ENCODE data around the gene PELO. TPM values are rescaled to one million over a fixed set of nuclear protein-coding genes. Genes with fewer than 3 reads are reported as not detected.

The PELO gene
- total RNA-seq, 4 donors from 2014 or later: 16.5 to 35.8 (median 24.6) TPM

DNA sequence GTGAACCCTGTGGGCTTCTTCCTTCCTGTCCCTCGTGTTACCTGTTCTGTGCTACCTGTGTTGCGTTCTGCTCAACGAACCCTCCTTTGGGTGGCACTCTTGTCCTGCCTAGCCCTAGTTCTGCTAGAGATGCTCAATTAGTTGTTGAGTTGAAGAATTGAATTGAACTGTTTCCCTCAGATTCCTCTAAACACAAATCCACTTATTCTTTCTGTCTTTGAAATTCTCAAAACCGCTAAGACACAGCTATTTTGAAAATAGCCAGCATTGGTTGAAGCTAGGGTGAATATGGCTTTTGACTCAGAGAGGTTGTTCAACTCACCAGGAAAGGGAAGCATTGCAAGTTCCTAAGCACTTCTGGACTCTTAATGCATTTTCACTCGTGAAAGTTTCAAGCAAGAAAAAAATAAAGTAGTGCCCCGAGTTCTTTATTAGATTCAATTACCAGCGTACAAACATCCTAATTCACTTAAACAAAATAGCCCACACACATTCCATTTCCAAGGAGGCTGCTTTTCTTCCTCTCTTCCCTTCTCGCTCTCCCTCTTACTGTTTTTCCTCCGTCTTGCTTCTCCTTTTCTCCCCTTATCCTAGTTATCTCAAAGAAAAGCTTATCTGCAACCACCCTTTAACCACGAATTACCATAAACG, 642 bp upstream of the PELO start:
- H3K4me3 ChIP-seq: peak overlapping the region; percentile 51 to 59
- no peaks in the 10 kb centered on the region for H3K27me3 ChIP-seq
- intact Hi-C loops (cut with DNase I; ENCODE audit: low total_unique reads): loop anchor here (5.0 kb wide), 1 partner anchor 130 kb away; no protein-coding TSS in a partner anchor
- peak; percentile 27 to 55 for DNase-seq
- peak overlapping the region; percentile 96 for H3K27ac ChIP-seq
- H3K9me3 ChIP-seq: no peaks in the 10 kb centered on the region
- H3K36me3 ChIP-seq: no peaks in the 10 kb centered on the region
- H3K4me1 ChIP-seq: no peaks in the 10 kb centered on the region
- TF ChIP-seq, protein P1, sequence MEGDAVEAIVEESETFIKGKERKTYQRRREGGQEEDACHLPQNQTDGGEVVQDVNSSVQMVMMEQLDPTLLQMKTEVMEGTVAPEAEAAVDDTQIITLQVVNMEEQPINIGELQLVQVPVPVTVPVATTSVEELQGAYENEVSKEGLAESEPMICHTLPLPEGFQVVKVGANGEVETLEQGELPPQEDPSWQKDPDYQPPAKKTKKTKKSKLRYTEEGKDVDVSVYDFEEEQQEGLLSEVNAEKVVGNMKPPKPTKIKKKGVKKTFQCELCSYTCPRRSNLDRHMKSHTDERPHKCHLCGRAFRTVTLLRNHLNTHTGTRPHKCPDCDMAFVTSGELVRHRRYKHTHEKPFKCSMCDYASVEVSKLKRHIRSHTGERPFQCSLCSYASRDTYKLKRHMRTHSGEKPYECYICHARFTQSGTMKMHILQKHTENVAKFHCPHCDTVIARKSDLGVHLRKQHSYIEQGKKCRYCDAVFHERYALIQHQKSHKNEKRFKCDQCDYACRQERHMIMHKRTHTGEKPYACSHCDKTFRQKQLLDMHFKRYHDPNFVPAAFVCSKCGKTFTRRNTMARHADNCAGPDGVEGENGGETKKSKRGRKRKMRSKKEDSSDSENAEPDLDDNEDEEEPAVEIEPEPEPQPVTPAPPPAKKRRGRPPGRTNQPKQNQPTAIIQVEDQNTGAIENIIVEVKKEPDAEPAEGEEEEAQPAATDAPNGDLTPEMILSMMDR (IDR thresholded peaks at IDR 0.05): peak; percentile 53 to 75 (median 58)
- TF ChIP-seq POLR2A (IDR thresholded peaks at IDR 0.05): no peak

DNA sequence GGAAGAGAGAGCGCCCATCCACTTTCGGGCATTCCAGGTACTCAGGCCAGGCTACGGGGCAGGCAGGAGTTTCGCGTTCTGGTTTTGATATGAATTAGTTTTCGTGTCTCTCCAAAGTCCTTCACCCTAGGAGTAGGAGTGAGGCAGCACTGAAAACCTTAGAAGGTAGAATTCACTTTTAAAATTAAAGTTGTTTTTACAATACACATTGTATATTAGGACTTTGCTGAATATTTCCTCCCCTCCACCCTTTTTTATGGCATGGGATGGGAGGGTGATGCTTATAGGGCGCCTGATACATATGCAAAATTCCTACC, 747 bp downstream of the PELO start:
- Histone ChIP-seq H3K27me3 (no peaks in the 10 kb centered on the region), H3K4me1 (peaks cover 0 to 2% of the 10 kb centered on the region in 2 donors), H3K27ac (peak overlapping the region; percentile 96), H3K4me3 (peak overlapping the region; percentile 51 to 59), H3K36me3 (no peaks in the 10 kb centered on the region), H3K9me3 (no peaks in the 10 kb centered on the region)
- no peak for DNase-seq
- TF ChIP-seq, protein P1 (IDR thresholded peaks at IDR 0.05): no peak
- TF ChIP-seq POLR2A (IDR thresholded peaks at IDR 0.05): no peak
- intact Hi-C loops (cut with DNase I; ENCODE audit: low total_unique reads): loop anchor here (5.0 kb wide), 1 partner anchor 129 kb away; no protein-coding TSS in a partner anchor

DNA sequence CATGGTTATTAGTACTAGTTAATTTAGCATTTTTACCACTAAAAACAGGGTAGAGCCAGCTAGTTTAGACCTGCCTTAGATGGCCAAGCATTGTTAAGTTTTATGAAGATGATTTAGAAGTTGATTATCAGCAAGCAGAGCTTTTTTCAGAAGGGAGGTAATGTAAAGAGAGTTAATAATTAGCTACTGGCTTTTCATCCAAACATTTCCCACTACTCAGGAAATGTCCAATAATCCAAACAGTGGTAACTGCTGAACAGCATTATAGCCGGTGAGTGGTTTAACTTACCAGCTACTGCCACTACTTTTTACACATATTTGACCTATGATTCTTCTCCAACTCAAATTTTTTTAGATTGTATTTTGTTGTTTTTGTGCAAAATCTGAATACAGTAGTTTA, 1.7 kb downstream of the PELO start:
- no peaks in the 10 kb centered on the region for H3K36me3 ChIP-seq
- peak overlapping the region; percentile 96 for H3K27ac ChIP-seq
- no peaks in the 10 kb centered on the region for H3K27me3 ChIP-seq
- DNase-seq: no peak
- TF ChIP-seq, protein P1 (IDR thresholded peaks at IDR 0.05): no peak
- no peak for TF ChIP-seq POLR2A (IDR thresholded peaks at IDR 0.05)
- H3K4me1 ChIP-seq: peaks cover 0 to 8% of the 10 kb centered on the region in 2 donors
- intact Hi-C loops (cut with DNase I; ENCODE audit: low total_unique reads): loop anchor here (5.0 kb wide), 1 partner anchor 128 kb away; no protein-coding TSS in a partner anchor
- H3K9me3 ChIP-seq: no peaks in the 10 kb centered on the region
- H3K4me3 ChIP-seq: peak overlapping the region; percentile 51 to 59

GRCh38 chr5:52789851-52790250, 2.1 kb downstream of the PELO start:
- no peaks in the 10 kb centered on the region for H3K27me3 ChIP-seq
- DNase-seq: no peak
- no peak for TF ChIP-seq POLR2A (IDR thresholded peaks at IDR 0.05)
- TF ChIP-seq, protein P1 (IDR thresholded peaks at IDR 0.05): no peak
- intact Hi-C loops (cut with DNase I; ENCODE audit: low total_unique reads): loop anchor here (5.0 kb wide), 1 partner anchor 127 kb away; no protein-coding TSS in a partner anchor
- H3K4me3 ChIP-seq: peak overlapping the region; percentile 51 to 59
- H3K36me3 ChIP-seq: no peaks in the 10 kb centered on the region
- peak overlapping the region; percentile 96 for H3K27ac ChIP-seq
- no peaks in the 10 kb centered on the region for H3K9me3 ChIP-seq
- H3K4me1 ChIP-seq: peaks cover 0 to 8% of the 10 kb centered on the region in 2 donors

DNA sequence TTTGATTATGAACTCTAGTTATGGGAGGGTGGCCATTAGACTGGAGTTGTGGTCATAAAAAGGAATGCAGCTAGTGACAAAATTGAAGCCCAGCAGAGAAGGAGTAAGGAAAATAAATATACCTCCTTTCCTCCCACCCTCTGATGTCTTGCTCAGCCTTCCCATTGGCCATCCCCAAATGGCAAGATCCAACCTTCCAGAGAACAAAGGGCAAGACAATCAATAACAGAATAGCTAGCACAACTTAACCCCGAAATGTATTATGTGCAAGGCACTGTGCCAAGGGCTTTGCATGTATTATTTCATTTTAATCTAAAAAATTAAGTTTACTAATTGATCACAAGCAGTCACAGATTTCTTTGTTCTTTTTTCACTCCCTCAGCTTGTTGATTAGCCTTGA, 3.6 kb downstream of the PELO start:
- no peaks in the 10 kb centered on the region for H3K27me3 ChIP-seq
- H3K4me3 ChIP-seq: peak overlapping the region in 1 of 2 donors; percentile 5
- no peak for DNase-seq
- no peaks in the 10 kb centered on the region for H3K36me3 ChIP-seq
- H3K9me3 ChIP-seq: no peaks in the 10 kb centered on the region
- H3K27ac ChIP-seq: peak overlapping the region; percentile 96
- peaks cover 0 to 13% of the 10 kb centered on the region in 2 donors for H3K4me1 ChIP-seq
- no peak for TF ChIP-seq POLR2A (IDR thresholded peaks at IDR 0.05)
- TF ChIP-seq, protein P1 (IDR thresholded peaks at IDR 0.05): no peak
- intact Hi-C loops (cut with DNase I; ENCODE audit: low total_unique reads): no loop called here
